ENCODE results near the gene PKHD1.
A peak's percentile ranks its signal among the peaks of the same experiment; 100 is the strongest.

PKHD1 gene

DNA sequence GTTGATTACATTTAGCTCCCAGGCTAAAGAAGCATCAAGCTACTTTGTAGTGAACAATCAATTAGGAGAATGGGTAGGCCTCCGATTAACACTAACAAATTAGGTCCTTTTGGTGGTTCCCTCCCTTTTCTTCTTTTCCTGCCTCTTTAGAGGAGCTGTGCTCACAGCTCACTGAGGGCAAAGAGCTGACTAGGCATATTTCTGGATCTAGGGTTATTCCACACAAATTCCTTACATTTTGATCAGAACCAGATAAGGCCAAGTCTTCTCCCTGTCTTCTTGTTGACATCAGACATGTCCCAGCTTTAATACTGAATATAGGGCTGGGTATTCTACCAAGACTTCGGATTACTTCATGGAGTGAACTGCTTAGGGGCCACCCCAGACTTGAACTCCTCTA, 119.1 kb downstream of the PKHD1 start:
- no peak overlapping the region for H3K4me3 ChIP-seq (ENCODE audit: low read depth, low read length)
- TF ChIP-seq MYC (IDR thresholded peaks at IDR 0.05; ENCODE audit: low read depth, low read length) (no peak), POLR2A (IDR thresholded peaks at IDR 0.05; ENCODE audit: extremely low read depth, insufficient read length) (no peak)
- TF ChIP-seq, protein P1, sequence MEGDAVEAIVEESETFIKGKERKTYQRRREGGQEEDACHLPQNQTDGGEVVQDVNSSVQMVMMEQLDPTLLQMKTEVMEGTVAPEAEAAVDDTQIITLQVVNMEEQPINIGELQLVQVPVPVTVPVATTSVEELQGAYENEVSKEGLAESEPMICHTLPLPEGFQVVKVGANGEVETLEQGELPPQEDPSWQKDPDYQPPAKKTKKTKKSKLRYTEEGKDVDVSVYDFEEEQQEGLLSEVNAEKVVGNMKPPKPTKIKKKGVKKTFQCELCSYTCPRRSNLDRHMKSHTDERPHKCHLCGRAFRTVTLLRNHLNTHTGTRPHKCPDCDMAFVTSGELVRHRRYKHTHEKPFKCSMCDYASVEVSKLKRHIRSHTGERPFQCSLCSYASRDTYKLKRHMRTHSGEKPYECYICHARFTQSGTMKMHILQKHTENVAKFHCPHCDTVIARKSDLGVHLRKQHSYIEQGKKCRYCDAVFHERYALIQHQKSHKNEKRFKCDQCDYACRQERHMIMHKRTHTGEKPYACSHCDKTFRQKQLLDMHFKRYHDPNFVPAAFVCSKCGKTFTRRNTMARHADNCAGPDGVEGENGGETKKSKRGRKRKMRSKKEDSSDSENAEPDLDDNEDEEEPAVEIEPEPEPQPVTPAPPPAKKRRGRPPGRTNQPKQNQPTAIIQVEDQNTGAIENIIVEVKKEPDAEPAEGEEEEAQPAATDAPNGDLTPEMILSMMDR (IDR thresholded peaks at IDR 0.05; ENCODE audit: low read depth, low read length), result no peak
- no peak for DNase-seq (ENCODE audit: low read depth)

DNA sequence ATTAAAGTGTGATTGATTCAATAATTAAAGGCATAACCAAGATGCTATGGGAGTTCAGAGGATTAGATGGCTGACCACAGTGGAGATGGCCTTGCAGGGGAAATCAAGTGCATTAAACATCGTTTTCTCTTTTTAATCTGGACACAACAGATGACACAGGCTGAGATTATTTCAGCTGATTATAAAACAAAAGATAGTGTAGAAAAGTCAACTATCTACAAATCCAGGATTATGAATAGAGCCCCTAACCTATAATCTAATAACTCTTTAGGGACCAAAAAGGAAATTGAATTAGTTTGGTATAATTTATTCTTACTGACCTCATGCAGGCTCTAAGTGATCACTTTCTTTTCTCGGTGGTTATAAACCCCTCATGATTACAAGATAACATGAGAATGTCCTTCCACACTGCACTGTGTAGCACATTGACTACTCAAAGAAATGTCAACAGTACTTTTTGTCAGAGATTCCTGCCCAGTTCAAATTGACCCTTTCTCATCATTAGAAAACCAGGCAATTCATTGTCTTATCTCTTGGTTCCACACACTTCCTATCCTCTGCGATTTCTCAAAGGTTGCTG, 122.1 kb downstream of the PKHD1 start:
- DNase-seq (ENCODE audit: low read depth), result no peak
- TF ChIP-seq MYC (IDR thresholded peaks at IDR 0.05; ENCODE audit: low read depth, low read length), result no peak
- TF ChIP-seq, protein P1 (IDR thresholded peaks at IDR 0.05; ENCODE audit: low read depth, low read length), result no peak
- no peak overlapping the region for H3K4me3 ChIP-seq (ENCODE audit: low read depth, low read length)

DNA sequence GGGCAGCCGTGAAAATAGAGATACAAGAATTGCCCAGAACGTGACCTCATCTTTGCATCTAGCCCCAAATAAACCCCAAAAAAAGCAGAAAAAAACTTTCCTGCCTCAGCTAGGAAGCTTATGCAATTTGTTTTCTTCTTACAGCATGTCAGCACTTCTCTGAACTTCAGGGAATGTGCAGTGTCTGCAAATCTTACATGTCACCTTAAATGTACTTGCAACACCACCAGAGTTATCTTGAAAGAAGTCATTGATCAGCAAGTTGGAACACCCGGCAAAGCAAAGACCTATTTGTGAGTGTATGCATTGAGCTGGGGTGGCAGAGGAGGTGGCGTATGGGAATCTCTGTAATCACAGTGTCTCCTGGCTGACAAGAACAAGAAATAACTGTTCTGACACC, 123.4 kb downstream of the PKHD1 start:
- H3K4me3 ChIP-seq (ENCODE audit: low read depth, low read length), result no peak overlapping the region
- TF ChIP-seq, protein P2, sequence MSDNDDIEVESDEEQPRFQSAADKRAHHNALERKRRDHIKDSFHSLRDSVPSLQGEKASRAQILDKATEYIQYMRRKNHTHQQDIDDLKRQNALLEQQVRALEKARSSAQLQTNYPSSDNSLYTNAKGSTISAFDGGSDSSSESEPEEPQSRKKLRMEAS (IDR thresholded peaks at IDR 0.05; ENCODE audit: low read depth, low read length), result no peak
- no peak for DNase-seq (ENCODE audit: low read depth)

DNA sequence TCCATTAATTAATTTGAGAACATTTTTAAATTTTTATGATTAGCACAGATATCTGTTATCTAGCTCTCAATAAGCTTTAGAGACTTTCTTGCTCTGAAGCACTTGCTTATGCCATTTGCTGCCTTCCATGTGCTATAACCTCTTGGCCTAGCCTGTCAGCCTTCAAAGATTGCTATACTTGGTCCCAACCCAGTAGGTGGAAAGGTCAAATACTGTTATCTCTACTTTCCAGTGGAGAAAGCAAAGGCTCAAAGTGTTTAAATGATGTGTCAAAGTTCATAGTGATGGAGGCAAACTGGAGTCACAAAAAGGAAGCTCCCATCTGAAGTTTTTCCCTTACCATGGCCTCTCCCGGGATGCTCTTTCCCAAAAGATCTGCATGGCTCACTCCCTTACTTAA, 125.1 kb downstream of the PKHD1 start:
- H3K4me3 ChIP-seq (ENCODE audit: low read depth, low read length), result no peak overlapping the region
- DNase-seq (ENCODE audit: low read depth), result no peak
- TF ChIP-seq, protein P2 (IDR thresholded peaks at IDR 0.05; ENCODE audit: low read depth, low read length), result no peak
- TF ChIP-seq MYC (IDR thresholded peaks at IDR 0.05; ENCODE audit: low read depth, low read length) (no peak), POLR2A (IDR thresholded peaks at IDR 0.05; ENCODE audit: extremely low read depth, insufficient read length) (no peak)
- TF ChIP-seq, protein P1 (IDR thresholded peaks at IDR 0.05; ENCODE audit: low read depth, low read length), result no peak

DNA sequence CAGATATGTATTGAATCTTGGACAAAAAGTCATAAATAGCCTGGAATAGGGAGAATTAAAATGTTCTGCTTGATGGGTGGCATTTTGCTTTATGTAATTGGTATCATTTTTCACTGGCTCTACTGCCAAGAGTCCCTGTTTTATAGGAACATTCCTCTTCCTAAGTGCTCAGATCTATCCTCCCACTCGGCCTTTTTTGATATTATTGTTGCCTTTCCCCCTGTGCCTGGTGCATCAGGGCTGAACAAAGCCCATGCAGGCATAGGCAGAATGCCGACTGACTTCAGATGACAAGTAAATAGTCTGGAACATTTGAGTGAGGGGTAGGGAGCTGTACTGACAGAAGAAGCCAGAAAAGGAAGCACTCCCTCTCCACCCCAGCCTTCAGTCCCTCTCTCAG, 127.0 kb downstream of the PKHD1 start:
- TF ChIP-seq, protein P2 (IDR thresholded peaks at IDR 0.05; ENCODE audit: low read depth, low read length), result no peak
- TF ChIP-seq MYC (IDR thresholded peaks at IDR 0.05; ENCODE audit: low read depth, low read length) (no peak), POLR2A (IDR thresholded peaks at IDR 0.05; ENCODE audit: extremely low read depth, insufficient read length) (no peak)
- TF ChIP-seq, protein P1 (IDR thresholded peaks at IDR 0.05; ENCODE audit: low read depth, low read length), result no peak
- no peak overlapping the region for H3K4me3 ChIP-seq (ENCODE audit: low read depth, low read length)
- DNase-seq (ENCODE audit: low read depth), result no peak

DNA sequence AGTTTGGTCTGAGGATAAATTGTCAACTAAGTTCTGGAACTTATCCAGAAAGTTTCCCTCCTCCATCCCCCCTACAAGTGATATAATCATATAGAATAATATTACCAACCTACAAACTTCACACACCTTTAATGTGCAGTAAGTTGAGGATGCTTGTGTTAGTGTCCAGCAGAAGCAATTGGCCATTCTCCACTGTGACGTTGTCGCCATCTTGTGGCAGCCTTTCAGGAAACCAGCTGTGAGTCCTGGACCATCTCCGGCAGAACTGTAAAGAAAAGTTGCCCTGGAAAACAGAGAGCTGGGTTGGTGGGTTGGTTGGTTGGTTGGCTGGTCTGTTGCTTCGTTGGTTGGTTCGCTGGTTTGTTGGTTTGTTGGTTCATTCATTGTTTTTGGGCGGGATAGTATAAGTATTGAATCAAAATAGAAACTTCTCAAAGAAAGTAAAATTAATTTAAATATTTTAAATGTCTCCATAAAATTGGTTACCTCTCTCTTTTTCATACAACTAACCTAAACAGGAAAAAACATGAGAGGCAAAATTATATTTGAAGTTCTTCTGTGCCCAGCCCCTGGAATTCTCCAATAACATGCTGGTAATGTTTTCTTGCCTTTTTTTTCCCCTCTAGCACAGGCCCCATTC, 127.5 kb downstream of the PKHD1 start:
- TF ChIP-seq, protein P1 (IDR thresholded peaks at IDR 0.05; ENCODE audit: low read depth, low read length), result peak; percentile 93
- TF ChIP-seq, protein P2 (IDR thresholded peaks at IDR 0.05; ENCODE audit: low read depth, low read length), result no peak
- peak; percentile 75 for DNase-seq (ENCODE audit: low read depth)
- H3K4me3 ChIP-seq (ENCODE audit: low read depth, low read length), result no peak overlapping the region
